Natural killer cell (primary cell): Measurements from ENCODE around the gene KRTAP4-7. TPM values are rescaled to one million over a fixed set of nuclear protein-coding genes. Genes with fewer than 3 reads are reported as not detected.
"Not testable (repeated sequence)": the region's sequence is repeated elsewhere in the genome, so short reads cannot be mapped to it uniquely, and the experiment has no call there.

Experiments used
- ATAC-seq, 3 donors: fragments of 150-1000 bp in 2 of 3; fragments of 200-7000 bp in 1 of 3; cut with Tn5 transposase; 1 replicate in 1 of 3; 2 replicates in 2 of 3; pipeline ENCODE4 v1.10.0; 2021; ENCODE audit warnings: mild to moderate bottlenecking in 2 of 3, moderate library complexity in 2 of 3
- DNase-seq, 2 donors: peaks; one replicate each; pipeline versions ENCODE4 v3.0.0 to v3.0.0-alpha.2; 2013 to 2021; ENCODE audit warnings: mixed read lengths in 1 of 2
- H3K27ac ChIP-seq: one replicate; pipeline ENCODE4 v1.5.1; 2013; ENCODE audit warnings: mild to moderate bottlenecking, low read length
- H3K27me3 ChIP-seq: one replicate; pipeline ENCODE4 v1.6.1; 2013; ENCODE audit warnings: low read length; ENCODE audit not compliant: control insufficient read depth, insufficient read depth
- H3K36me3 ChIP-seq: one replicate; pipeline ENCODE4 v1.6.1; 2013; ENCODE audit warnings: low read length; ENCODE audit not compliant: control insufficient read depth, insufficient read depth
- H3K4me1 ChIP-seq: one replicate; pipeline ENCODE4 v1.6.1; 2013; ENCODE audit warnings: low read length; ENCODE audit not compliant: control insufficient read depth, insufficient read depth
- H3K4me3 ChIP-seq: one replicate; pipeline ENCODE4 v1.5.1; 2013; ENCODE audit warnings: low read length
- H3K9me3 ChIP-seq: one replicate; pipeline ENCODE4 v1.6.1; 2013; ENCODE audit warnings: low read length; ENCODE audit not compliant: control insufficient read depth, insufficient read depth
- H3K27ac Mint-ChIP-seq, 2 donors: one replicate each; pipeline ENCODE4 v1.8.0; 2022; ENCODE audit warnings: mild to moderate bottlenecking in 2 of 2, mixed read lengths in 2 of 2, moderate library complexity in 1 of 2
- H3K27me3 Mint-ChIP-seq, 2 donors: one replicate each; pipeline ENCODE4 v1.8.0; 2022; ENCODE audit warnings: low read depth in 2 of 2, mixed read lengths in 2 of 2
- H3K36me3 Mint-ChIP-seq: one replicate; pipeline ENCODE4 v1.8.0; 2022; ENCODE audit warnings: mixed read lengths
- H3K4me1 Mint-ChIP-seq, 2 donors: one replicate each; pipeline ENCODE4 v1.8.0; 2022; ENCODE audit warnings: mixed read lengths in 2 of 2
- H3K4me3 Mint-ChIP-seq: one replicate; pipeline ENCODE4 v1.8.0; 2022; ENCODE audit warnings: mild to moderate bottlenecking, moderate library complexity, mixed read lengths
- H3K9me3 Mint-ChIP-seq, 2 donors: one replicate each; pipeline ENCODE4 v1.8.0; 2022; ENCODE audit warnings: mixed read lengths in 2 of 2
- WGBS: methylation state at CpG from one replicate; pipeline ENCODE4 v1.1.7; 2013; ENCODE audit warnings: missing lambda C conversion rate; ENCODE audit not compliant: insufficient coverage; 5-methylcytosine and 5-hydroxymethylcytosine counted together
- intact Hi-C: fragments of 100-400 bp; cut with micrococcal nuclease; formaldehyde crosslinking; loops from one replicate; pipeline ENCODE4 v1.14.2; 2022
- total RNA-seq, 4 donors: library from RNA; stranded (reverse); fragments of 120-200 nt in 1 of 4; gene quantifications; one replicate each; pipeline versions ENCODE4 v1.2.3 to v1.2.4, GENCODE V29; 2013 to 2022
- TF ChIP-seq, protein P1 (sequence below): fragments of 200-600 bp; IDR thresholded peaks from one replicate; pipeline ENCODE4 v1.8.0; 2022; ENCODE audit warnings: antibody characterized with exemption

The KRTAP4-7 gene
- total RNA-seq, 3 donors from 2014 or later (not counting 1 experiment from before 2014, with no cell fraction given): not detected

- H3K4me3 ChIP-seq, H3K4me1 Mint-ChIP-seq, H3K4me1 ChIP-seq, DNase-seq, H3K9me3 ChIP-seq, intact Hi-C loops, H3K27me3 ChIP-seq, H3K9me3 Mint-ChIP-seq, H3K27ac Mint-ChIP-seq, H3K4me3 Mint-ChIP-seq, H3K27ac ChIP-seq, H3K36me3 ChIP-seq, ATAC-seq, H3K36me3 Mint-ChIP-seq: not testable (repeated sequence)
- WGBS: 26% methylated on average over 1 of the region's 4 CpGs
- H3K27me3 Mint-ChIP-seq: peaks cover 9 to 13% of the 10 kb centered on the region in 2 donors
These were observed 4.9 kb downstream of the KRTAP4-7 start for GRCh38 chr17:41088760-41089352.

DNA sequence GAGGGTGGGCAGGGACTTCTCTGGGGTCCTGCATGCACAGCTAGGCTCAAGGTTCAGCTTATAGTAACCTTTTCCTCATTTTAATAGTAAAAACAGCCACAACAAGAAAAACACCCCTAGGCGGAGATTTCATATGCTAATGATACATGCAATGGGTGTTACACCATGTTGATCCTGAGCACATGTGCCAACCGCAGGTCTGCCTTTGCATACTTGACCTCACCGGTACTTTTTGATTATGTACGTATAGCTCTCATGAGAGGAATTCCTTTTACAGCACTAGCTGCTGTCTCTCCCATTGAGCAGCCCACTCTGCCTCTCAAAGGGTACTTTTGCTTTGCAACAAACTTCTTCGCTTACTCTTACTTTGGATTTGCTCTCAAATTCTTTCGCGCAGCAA lies 12.1 kb downstream of the KRTAP4-7 start:
- intact Hi-C loops: no loop called here
- WGBS: 86% methylated on average over 7 of the region's 7 CpGs
- no peak for DNase-seq

GRCh38 chr17:41098042-41098441 lies 14.1 kb downstream of the KRTAP4-7 start, which contains the start of gene KRTAP4-8:
Gene KRTAP4-8 (minus strand): TSS chr17:41098142. CDS start chr17:41098084, 58 bp downstream.
- H3K27me3 ChIP-seq: no peaks in the 10 kb centered on the region
- H3K9me3 ChIP-seq: no peaks in the 10 kb centered on the region
- TF ChIP-seq, protein P1, sequence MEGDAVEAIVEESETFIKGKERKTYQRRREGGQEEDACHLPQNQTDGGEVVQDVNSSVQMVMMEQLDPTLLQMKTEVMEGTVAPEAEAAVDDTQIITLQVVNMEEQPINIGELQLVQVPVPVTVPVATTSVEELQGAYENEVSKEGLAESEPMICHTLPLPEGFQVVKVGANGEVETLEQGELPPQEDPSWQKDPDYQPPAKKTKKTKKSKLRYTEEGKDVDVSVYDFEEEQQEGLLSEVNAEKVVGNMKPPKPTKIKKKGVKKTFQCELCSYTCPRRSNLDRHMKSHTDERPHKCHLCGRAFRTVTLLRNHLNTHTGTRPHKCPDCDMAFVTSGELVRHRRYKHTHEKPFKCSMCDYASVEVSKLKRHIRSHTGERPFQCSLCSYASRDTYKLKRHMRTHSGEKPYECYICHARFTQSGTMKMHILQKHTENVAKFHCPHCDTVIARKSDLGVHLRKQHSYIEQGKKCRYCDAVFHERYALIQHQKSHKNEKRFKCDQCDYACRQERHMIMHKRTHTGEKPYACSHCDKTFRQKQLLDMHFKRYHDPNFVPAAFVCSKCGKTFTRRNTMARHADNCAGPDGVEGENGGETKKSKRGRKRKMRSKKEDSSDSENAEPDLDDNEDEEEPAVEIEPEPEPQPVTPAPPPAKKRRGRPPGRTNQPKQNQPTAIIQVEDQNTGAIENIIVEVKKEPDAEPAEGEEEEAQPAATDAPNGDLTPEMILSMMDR: no peak
- Mint-ChIP-seq H3K9me3 (no peaks in the 10 kb centered on the region), H3K27me3 (peaks cover 19 to 37% of the 10 kb centered on the region in 2 donors), H3K36me3 (no peaks in the 10 kb centered on the region), H3K4me3 (no peak within 1 kb of the TSS), H3K27ac (no peak within 1 kb of the TSS), H3K4me1 (no peaks in the 10 kb centered on the region)
- intact Hi-C loops: loop anchor here (1.0 kb wide), 1 partner anchor 22 kb away; no protein-coding TSS in a partner anchor
- no peak within 1 kb of the TSS for H3K4me3 ChIP-seq
- H3K4me1 ChIP-seq: no peaks in the 10 kb centered on the region
- no peak for DNase-seq
- H3K27ac ChIP-seq: no peak within 1 kb of the TSS
- 81% methylated on average over 1 of the region's 4 CpGs for WGBS
- H3K36me3 ChIP-seq: no peaks in the 10 kb centered on the region
- ATAC-seq: no peak

More for the DNA sequence above, 12.1 kb downstream of the KRTAP4-7 start:
- TF ChIP-seq, protein P1: no peak
- no peaks in the 10 kb centered on the region for H3K4me1 ChIP-seq
- no peaks in the 10 kb centered on the region for H3K27me3 ChIP-seq
- H3K9me3 Mint-ChIP-seq: no peaks in the 10 kb centered on the region
- no peak overlapping the region for H3K27ac Mint-ChIP-seq
- no peaks in the 10 kb centered on the region for H3K9me3 ChIP-seq
- no peaks in the 10 kb centered on the region for H3K36me3 ChIP-seq
- H3K27ac ChIP-seq: no peak overlapping the region
- H3K4me3 ChIP-seq: no peak overlapping the region
- ATAC-seq: no peak
- H3K36me3 Mint-ChIP-seq: no peaks in the 10 kb centered on the region
- peaks cover 19 to 36% of the 10 kb centered on the region in 2 donors for H3K27me3 Mint-ChIP-seq
- H3K4me3 Mint-ChIP-seq: no peak overlapping the region
- no peaks in the 10 kb centered on the region for H3K4me1 Mint-ChIP-seq

DNA sequence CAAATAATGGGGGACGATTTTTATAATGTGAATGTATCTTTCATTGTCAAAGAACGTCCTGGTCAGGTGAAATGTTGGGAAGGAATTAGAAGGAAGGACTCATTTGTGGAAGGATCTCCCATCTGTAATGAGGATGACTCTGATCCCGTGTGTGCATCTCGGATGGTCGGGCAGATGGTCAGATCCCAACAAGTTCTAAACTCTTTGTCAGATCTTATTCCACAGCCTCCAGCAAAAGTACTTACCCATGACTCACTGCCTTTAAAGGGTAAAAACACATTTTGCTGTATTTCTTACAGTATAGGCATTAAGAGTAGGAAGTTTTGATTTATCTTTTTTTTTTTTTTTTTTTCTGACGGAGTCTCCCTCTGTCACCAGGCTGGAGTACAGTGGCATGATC lies 14.5 kb downstream of the KRTAP4-7 start:
- Histone ChIP-seq H3K4me1 (no peaks in the 10 kb centered on the region), H3K36me3 (no peaks in the 10 kb centered on the region), H3K27me3 (no peaks in the 10 kb centered on the region), H3K4me3 (no peak overlapping the region), H3K27ac (no peak overlapping the region), H3K9me3 (no peaks in the 10 kb centered on the region)
- H3K27me3 Mint-ChIP-seq: peaks cover 19 to 42% of the 10 kb centered on the region in 2 donors
- no peak overlapping the region for H3K27ac Mint-ChIP-seq
- no peaks in the 10 kb centered on the region for H3K4me1 Mint-ChIP-seq
- TF ChIP-seq, protein P1: no peak
- H3K9me3 Mint-ChIP-seq: no peaks in the 10 kb centered on the region
- intact Hi-C loops: loop anchor here (1.0 kb wide), 1 partner anchor 22 kb away; no protein-coding TSS in a partner anchor
- H3K4me3 Mint-ChIP-seq: no peak overlapping the region
- 88% methylated on average over 6 of the region's 6 CpGs for WGBS
- no peaks in the 10 kb centered on the region for H3K36me3 Mint-ChIP-seq
- ATAC-seq: no peak
- DNase-seq: no peak

GRCh38 chr17:41099682-41100480 lies 15.9 kb downstream of the KRTAP4-7 start:
- ATAC-seq: not testable (repeated sequence)

More at GRCh38 chr17:41099682-41100480, 15.9 kb downstream of the KRTAP4-7 start:
- H3K36me3 Mint-ChIP-seq, H3K4me1 ChIP-seq, H3K4me3 Mint-ChIP-seq, H3K9me3 Mint-ChIP-seq, H3K4me3 ChIP-seq, H3K36me3 ChIP-seq, H3K27me3 ChIP-seq, H3K4me1 Mint-ChIP-seq, intact Hi-C loops, H3K27ac Mint-ChIP-seq, H3K9me3 ChIP-seq, H3K27ac ChIP-seq, DNase-seq: not testable (repeated sequence)
- peaks cover 19 to 47% of the 10 kb centered on the region in 2 donors for H3K27me3 Mint-ChIP-seq
- 10% methylated on average over 6 of the region's 7 CpGs for WGBS
